Activated CD8-positive, alpha-beta memory T cell treated with anti-CD3 and anti-CD28 coated beads, Interleukin-2, amount 50 U/mL, for 24 hours (primary cell): ENCODE measurements around the gene EXOSC10.
"Not testable (repeated sequence)": the region's sequence is repeated elsewhere in the genome, so short reads cannot be mapped to it uniquely, and the experiment has no call there.

ENCODE experiments used
- DNase-seq: peaks from one replicate; pipeline ENCODE4 v3.0.0-alpha.2; 2020; ENCODE audit errors: extremely low read depth

The EXOSC10 gene

GRCh38 chr1:11109047-11109760, 9.5 kb upstream of the EXOSC10 start:
- DNase-seq, result no peak

- DNase-seq, result no peak
Measured at GRCh38 chr1:11107599-11107998, 7.9 kb upstream of the EXOSC10 start.

GRCh38 chr1:11105586-11105985, 5.9 kb upstream of the EXOSC10 start:
- no peak for DNase-seq

GRCh38 chr1:11101347-11101746, 1.7 kb upstream of the EXOSC10 start:
- no peak for DNase-seq

- not testable (repeated sequence) for DNase-seq
Measured at GRCh38 chr1:11100806-11101205, 1.1 kb upstream of the EXOSC10 start.

GRCh38 chr1:11100149-11100493, 452 bp upstream of the EXOSC10 start:
- no peak for DNase-seq

GRCh38 chr1:11098931-11099309, 749 bp downstream of the EXOSC10 start:
- DNase-seq, result no peak

- DNase-seq, result not testable (repeated sequence)
Measured at GRCh38 chr1:11083784-11084183, 15.9 kb downstream of the EXOSC10 start.

- no peak for DNase-seq
Measured at GRCh38 chr1:11080931-11081330, 18.7 kb downstream of the EXOSC10 start.

- no peak for DNase-seq
Measured at GRCh38 chr1:11078631-11079030, 21.0 kb downstream of the EXOSC10 start.

- DNase-seq, result not testable (repeated sequence)
Measured at GRCh38 chr1:11073398-11073797, 26.3 kb downstream of the EXOSC10 start.

- DNase-seq, result no peak
Measured at GRCh38 chr1:11072216-11072917, 27.3 kb downstream of the EXOSC10 start.

GRCh38 chr1:11071463-11072215, 28.0 kb downstream of the EXOSC10 start:
- DNase-seq, result no peak

GRCh38 chr1:11070876-11071275, 28.8 kb downstream of the EXOSC10 start:
- DNase-seq, result no peak

- DNase-seq, result no peak
Measured at GRCh38 chr1:11068600-11069473, 30.8 kb downstream of the EXOSC10 start.

- DNase-seq, result no peak
Measured at GRCh38 chr1:11067716-11068599, 31.7 kb downstream of the EXOSC10 start.

- no peak for DNase-seq
Measured at GRCh38 chr1:11065796-11066195, 33.9 kb downstream of the EXOSC10 start.

GRCh38 chr1:11064942-11065341, 34.7 kb downstream of the EXOSC10 start:
- no peak for DNase-seq

GRCh38 chr1:11063937-11064537, 35.6 kb downstream of the EXOSC10 start:
- DNase-seq, result not testable (repeated sequence)

GRCh38 chr1:11062965-11063401, 36.7 kb downstream of the EXOSC10 start:
- no peak for DNase-seq
